IPS DF 4.7 (cell line): ENCODE results near the gene SMYD3.

Source experiments
- DNase-seq: peaks from one replicate; pipeline ENCODE4 v3.0.0-alpha.2; 2013; ENCODE audit warnings: low spot score; ENCODE audit errors: extremely low read depth

Gene SMYD3

GRCh38 chr1:245877976-245878375 is 629.1 kb downstream of the SMYD3 start:
- no peak for DNase-seq

GRCh38 chr1:245876586-245876985 is 630.5 kb downstream of the SMYD3 start:
- no peak for DNase-seq

- DNase-seq, result no peak
These were observed 631.4 kb downstream of the SMYD3 start for GRCh38 chr1:245875581-245876261.

- no peak for DNase-seq
These were observed 632.0 kb downstream of the SMYD3 start for GRCh38 chr1:245874942-245875580.

- no peak for DNase-seq
These were observed 633.0 kb downstream of the SMYD3 start for GRCh38 chr1:245873883-245874671.

GRCh38 chr1:245873068-245873467 is 634.0 kb downstream of the SMYD3 start:
- DNase-seq, result no peak

GRCh38 chr1:245872475-245872874 is 634.6 kb downstream of the SMYD3 start:
- no peak for DNase-seq

- DNase-seq, result no peak
These were observed 635.2 kb downstream of the SMYD3 start for GRCh38 chr1:245871915-245872314.

- DNase-seq, result no peak
These were observed 635.9 kb downstream of the SMYD3 start for GRCh38 chr1:245871191-245871590.

GRCh38 chr1:245870698-245871097 is 636.4 kb downstream of the SMYD3 start:
- no peak for DNase-seq

- no peak for DNase-seq
These were observed 637.2 kb downstream of the SMYD3 start for GRCh38 chr1:245869847-245870246.

GRCh38 chr1:245867738-245868137 is 639.3 kb downstream of the SMYD3 start:
- no peak for DNase-seq

- no peak for DNase-seq
These were observed 642.2 kb downstream of the SMYD3 start for GRCh38 chr1:245864872-245865271.

GRCh38 chr1:245863566-245864184 is 643.4 kb downstream of the SMYD3 start:
- no peak for DNase-seq

GRCh38 chr1:245862812-245863540 is 644.1 kb downstream of the SMYD3 start:
- DNase-seq, result no peak

GRCh38 chr1:245860657-245861544 is 646.2 kb downstream of the SMYD3 start:
- no peak for DNase-seq

- no peak for DNase-seq
These were observed 647.5 kb downstream of the SMYD3 start for GRCh38 chr1:245859493-245860114.

GRCh38 chr1:245858722-245859492 is 648.2 kb downstream of the SMYD3 start:
- DNase-seq, result no peak
